ENCODE results near the gene OR7A17. TPM values are rescaled to one million over a fixed set of nuclear protein-coding genes. Genes with fewer than 3 reads are reported as not detected.

Gene OR7A17
- total RNA-seq (2014; rRNA removed; shearing (Covaris generic)) (not detected in 2 replicates), total RNA-seq (2022) (not detected in 2 replicates), Bru-seq, nascent RNA (not detected), BruChase-seq, experiment 1, labeled RNA remaining after a 6-hour chase (not detected), BruChase-seq, experiment 2, labeled RNA remaining after a 2-hour chase (not detected)
- long read RNA-seq = 0 reads

GRCh38 chr19:14886032-14886431 lies at the start of gene OR7A17:
Gene OR7A17, minus strand, starts transcription at chr19:14886132. Its CDS starts 4,777 bp downstream, at chr19:14881355.
- TF ChIP-seq EZH2phosphoT487 (IDR thresholded peaks at IDR 0.05; ENCODE audit: borderline replicate concordance, low read depth, low read length) (no peak), CTCF (conservative IDR thresholded peaks at IDR 0.05; ENCODE audit: low read length) (no peak)
- Histone ChIP-seq H3K4me1 (ENCODE audit: insufficient read depth, low read length, poor library complexity, severe bottlenecking) (no peaks in the 10 kb centered on the region), H3K9me3 (ENCODE audit: low read length) (peaks cover 5% of the 10 kb centered on the region; the same call in 1 of the 2 replicates), H3K27ac (ENCODE audit: low read depth, low read length, poor library complexity, severe bottlenecking) (no peak within 1 kb of the TSS), H3K9me2 (ENCODE audit: insufficient read depth, low read length) (no peaks in the 10 kb centered on the region), H4K20me1 (ENCODE audit: insufficient read depth, low read length) (no peaks in the 10 kb centered on the region), H3K4me2 (ENCODE audit: low read length) (no peak within 1 kb of the TSS), H3K79me2 (ENCODE audit: insufficient read depth, low read depth, low read length) (no peaks in the 10 kb centered on the region), H3K36me3 (ENCODE audit: insufficient read depth, low read length) (no peaks in the 10 kb centered on the region), H3K4me3 (ENCODE audit: low read depth, low read length, poor library complexity, severe bottlenecking) (no peak within 1 kb of the TSS), H2AFZ (ENCODE audit: low read length) (no peak within 1 kb of the TSS)
- intact Hi-C loops (cut with micrococcal nuclease; ENCODE audit: unreplicated experiment) = no loop called here
- BruUV-seq (replicated peaks) = no TSS peak
- ChIA-PET POLR2A (interaction anchor here (0.7 kb wide), 1 partner anchor 27 kb away, joined by 4 read pairs; no protein-coding TSS in a partner anchor), CTCF (ENCODE audit: unreplicated experiment) (no interaction called here)
- DNase-seq (ENCODE audit: low spot score) = no peak

GRCh38 chr19:14933506-14933905 lies 47.6 kb upstream of the OR7A17 start:
- Histone ChIP-seq H3K27ac (ENCODE audit: low read depth, low read length, poor library complexity, severe bottlenecking) (no peak overlapping the region), H3K4me1 (ENCODE audit: insufficient read depth, low read length, poor library complexity, severe bottlenecking) (no peaks in the 10 kb centered on the region), H3K36me3 (ENCODE audit: insufficient read depth, low read length) (no peaks in the 10 kb centered on the region), H3K79me2 (ENCODE audit: insufficient read depth, low read depth, low read length) (no peaks in the 10 kb centered on the region), H3K4me3 (ENCODE audit: low read depth, low read length, poor library complexity, severe bottlenecking) (no peak overlapping the region), H3K9me3 (ENCODE audit: low read length) (no peaks in the 10 kb centered on the region), H3K9me2 (ENCODE audit: insufficient read depth, low read length) (no peaks in the 10 kb centered on the region), H2AFZ (ENCODE audit: low read length) (no peak overlapping the region), H4K20me1 (ENCODE audit: insufficient read depth, low read length) (no peaks in the 10 kb centered on the region), H3K4me2 (ENCODE audit: low read length) (no peak overlapping the region)
- intact Hi-C loops (cut with micrococcal nuclease; ENCODE audit: unreplicated experiment) = no loop called here
- POLR2A ChIA-PET = no interaction called here
- DNase-seq (ENCODE audit: low spot score) = no peak
- no TSS peak for BruUV-seq (replicated peaks)
- no peak for TF ChIP-seq EZH2phosphoT487 (IDR thresholded peaks at IDR 0.05; ENCODE audit: borderline replicate concordance, low read depth, low read length)
- TF ChIP-seq CTCF (conservative IDR thresholded peaks at IDR 0.05; ENCODE audit: low read length) = no peak
- CTCF ChIA-PET (ENCODE audit: unreplicated experiment) = no interaction called here

- no TSS peak for BruUV-seq (replicated peaks)
- CTCF ChIA-PET (ENCODE audit: unreplicated experiment) = no interaction called here
Observed at GRCh38 chr19:14916848-14917247, 30.9 kb upstream of the OR7A17 start.

More at GRCh38 chr19:14916848-14917247, 30.9 kb upstream of the OR7A17 start:
- DNase-seq (ENCODE audit: low spot score) = peak; percentile 4
- H3K4me1 ChIP-seq (ENCODE audit: insufficient read depth, low read length, poor library complexity, severe bottlenecking) = no peaks in the 10 kb centered on the region
- POLR2A ChIA-PET = no interaction called here
- no peaks in the 10 kb centered on the region for H3K36me3 ChIP-seq (ENCODE audit: insufficient read depth, low read length)
- H3K79me2 ChIP-seq (ENCODE audit: insufficient read depth, low read depth, low read length) = no peaks in the 10 kb centered on the region
- intact Hi-C loops (cut with micrococcal nuclease; ENCODE audit: unreplicated experiment) = no loop called here
- no peak overlapping the region for H2AFZ ChIP-seq (ENCODE audit: low read length)
- no peak overlapping the region for H3K4me3 ChIP-seq (ENCODE audit: low read depth, low read length, poor library complexity, severe bottlenecking)
- no peak overlapping the region for H3K27ac ChIP-seq (ENCODE audit: low read depth, low read length, poor library complexity, severe bottlenecking)
- no peak overlapping the region for H3K4me2 ChIP-seq (ENCODE audit: low read length)
- H3K9me2 ChIP-seq (ENCODE audit: insufficient read depth, low read length) = no peaks in the 10 kb centered on the region
- no peaks in the 10 kb centered on the region for H3K9me3 ChIP-seq (ENCODE audit: low read length)
- TF ChIP-seq CTCF (conservative IDR thresholded peaks at IDR 0.05; ENCODE audit: low read length) = peak; percentile 38
- TF ChIP-seq EZH2phosphoT487 (IDR thresholded peaks at IDR 0.05; ENCODE audit: borderline replicate concordance, low read depth, low read length) = no peak
- no peaks in the 10 kb centered on the region for H4K20me1 ChIP-seq (ENCODE audit: insufficient read depth, low read length)
